DND-41 (cell line): Measurements from ENCODE around the gene TMEM61.

ENCODE experiments used
- EZH2 ChIP-seq: IDR thresholded peaks from 3 replicates; pipeline ENCODE4 v1.6.1; 2012; ENCODE audit warnings: borderline replicate concordance, low read depth, mild to moderate bottlenecking, moderate library complexity, low read length, inconsistent platforms; ENCODE audit not compliant: severe bottlenecking
- TF ChIP-seq, protein P1 (sequence below): IDR thresholded peaks from 2 replicates; pipeline ENCODE4 v1.5.1; 2012; ENCODE audit warnings: borderline replicate concordance, low read length, moderate library complexity, mild to moderate bottlenecking; ENCODE audit not compliant: poor library complexity, severe bottlenecking; ENCODE audit errors: extremely low read depth

DNA sequence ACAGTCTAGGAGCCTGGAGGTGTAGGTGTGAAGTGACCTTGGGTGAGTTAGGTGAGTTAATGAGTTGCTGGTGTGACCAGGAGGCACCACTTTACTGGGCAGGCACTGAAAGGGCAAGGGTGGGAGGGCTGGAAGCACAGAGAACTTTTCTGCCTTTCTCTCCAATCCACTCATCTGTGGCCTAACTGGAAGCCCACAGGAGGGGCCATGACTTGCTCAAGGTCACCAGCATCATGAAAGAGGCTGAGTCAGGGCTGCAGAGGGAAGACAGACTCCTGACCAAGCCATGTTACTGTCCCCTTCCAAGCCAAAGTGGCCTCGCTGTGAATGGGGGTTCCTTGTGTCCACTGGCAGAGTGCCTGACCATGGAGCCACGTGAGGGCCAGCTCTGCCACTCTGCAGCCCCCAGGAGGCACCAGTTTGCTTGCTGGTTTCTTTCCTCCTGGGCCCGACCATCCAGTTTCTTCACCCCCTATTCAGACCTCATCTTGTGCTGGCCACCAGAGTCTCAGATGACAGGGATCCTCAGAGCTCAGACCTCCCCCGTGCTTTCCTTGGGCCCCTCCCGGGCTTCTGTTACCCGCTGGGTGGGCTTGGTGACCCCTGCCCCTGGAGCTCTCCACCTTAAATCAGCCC lies 14.0 kb downstream of the TMEM61 start:
- TF ChIP-seq, protein P1, sequence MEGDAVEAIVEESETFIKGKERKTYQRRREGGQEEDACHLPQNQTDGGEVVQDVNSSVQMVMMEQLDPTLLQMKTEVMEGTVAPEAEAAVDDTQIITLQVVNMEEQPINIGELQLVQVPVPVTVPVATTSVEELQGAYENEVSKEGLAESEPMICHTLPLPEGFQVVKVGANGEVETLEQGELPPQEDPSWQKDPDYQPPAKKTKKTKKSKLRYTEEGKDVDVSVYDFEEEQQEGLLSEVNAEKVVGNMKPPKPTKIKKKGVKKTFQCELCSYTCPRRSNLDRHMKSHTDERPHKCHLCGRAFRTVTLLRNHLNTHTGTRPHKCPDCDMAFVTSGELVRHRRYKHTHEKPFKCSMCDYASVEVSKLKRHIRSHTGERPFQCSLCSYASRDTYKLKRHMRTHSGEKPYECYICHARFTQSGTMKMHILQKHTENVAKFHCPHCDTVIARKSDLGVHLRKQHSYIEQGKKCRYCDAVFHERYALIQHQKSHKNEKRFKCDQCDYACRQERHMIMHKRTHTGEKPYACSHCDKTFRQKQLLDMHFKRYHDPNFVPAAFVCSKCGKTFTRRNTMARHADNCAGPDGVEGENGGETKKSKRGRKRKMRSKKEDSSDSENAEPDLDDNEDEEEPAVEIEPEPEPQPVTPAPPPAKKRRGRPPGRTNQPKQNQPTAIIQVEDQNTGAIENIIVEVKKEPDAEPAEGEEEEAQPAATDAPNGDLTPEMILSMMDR, result no peak
- TF ChIP-seq EZH2, result no peak
